ENCODE results near the gene KCNAB3.

KCNAB3 gene

DNA sequence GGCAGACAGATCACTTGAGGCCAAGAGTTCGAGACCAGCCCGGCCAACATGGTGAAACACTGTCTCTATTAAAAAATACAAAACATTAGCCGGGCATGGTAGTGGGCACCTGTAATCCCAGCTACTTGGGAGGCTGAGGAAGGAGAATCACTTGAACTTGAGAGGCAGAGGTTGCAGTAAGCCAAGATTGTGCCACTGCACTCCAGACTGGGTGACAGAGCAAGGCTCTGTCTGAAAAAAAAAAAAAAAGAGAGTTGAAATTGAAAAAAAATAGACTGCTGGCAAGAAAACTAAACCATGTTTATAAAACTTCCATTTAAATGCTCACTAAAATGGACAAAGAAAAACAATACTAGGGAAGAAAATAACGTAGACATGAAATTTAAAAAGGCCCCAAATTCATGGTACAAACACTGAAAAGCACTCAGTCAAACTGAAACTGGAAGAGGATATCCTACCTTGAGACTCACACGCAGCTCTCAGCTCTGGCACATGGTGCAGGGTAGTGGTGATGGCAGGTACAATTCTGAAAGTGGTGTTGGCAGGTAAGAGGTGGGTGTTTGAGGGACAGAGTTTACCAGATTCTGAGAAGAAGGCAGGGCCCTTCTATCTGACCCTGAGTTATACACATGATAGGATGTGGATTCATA lies 21.6 kb upstream of the KCNAB3 start:
- TF ChIP-seq POLR2A (IDR thresholded peaks at IDR 0.05; ENCODE audit: low read depth, low read length): no peak
- no peak for DNase-seq (ENCODE audit: insufficient read length, low spot score)
- no peak for FAIRE-seq

DNA sequence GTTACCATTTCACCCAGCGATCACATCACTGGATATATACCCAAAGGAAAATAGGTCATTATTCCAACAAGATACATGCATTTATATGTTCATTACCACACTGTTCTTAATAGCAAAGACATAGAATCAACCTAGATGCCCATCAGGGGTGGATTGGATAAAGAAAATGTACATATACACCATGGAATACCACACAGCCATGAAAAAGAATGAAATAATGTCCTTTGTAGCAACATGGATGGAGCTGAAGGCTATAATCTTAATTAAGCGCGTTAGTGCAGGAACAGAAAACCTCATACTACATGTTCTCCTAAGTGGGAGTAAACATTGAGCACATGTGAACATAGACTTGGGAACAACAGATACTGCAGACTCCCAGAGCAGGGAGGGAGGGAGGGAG lies 20.9 kb upstream of the KCNAB3 start:
- FAIRE-seq: no peak
- no peak for DNase-seq (ENCODE audit: insufficient read length, low spot score)
- TF ChIP-seq POLR2A (IDR thresholded peaks at IDR 0.05; ENCODE audit: low read depth, low read length): no peak

DNA sequence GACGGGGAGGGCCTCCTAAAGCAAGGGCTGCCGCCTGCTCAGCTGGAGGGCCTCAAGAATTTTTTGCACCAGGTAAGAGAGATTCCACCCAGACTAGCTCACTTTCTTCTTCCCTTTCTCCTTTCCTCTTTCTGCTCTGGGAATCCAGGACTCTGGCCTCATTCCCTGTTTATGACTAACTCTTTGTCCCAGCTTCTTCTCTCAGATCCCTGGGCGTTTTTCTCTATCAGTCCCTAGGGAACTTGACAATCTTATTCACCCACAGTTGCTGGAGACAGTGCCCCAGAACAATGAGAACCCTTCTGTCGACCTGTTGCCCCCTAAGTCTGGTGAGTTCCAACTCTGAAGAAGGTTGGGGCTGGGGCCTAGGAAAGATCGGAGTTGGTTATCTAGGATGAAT lies 18.0 kb upstream of the KCNAB3 start:
- no peak for FAIRE-seq
- no peak for TF ChIP-seq POLR2A (IDR thresholded peaks at IDR 0.05; ENCODE audit: low read depth, low read length)
- DNase-seq (ENCODE audit: insufficient read length, low spot score): no peak

DNA sequence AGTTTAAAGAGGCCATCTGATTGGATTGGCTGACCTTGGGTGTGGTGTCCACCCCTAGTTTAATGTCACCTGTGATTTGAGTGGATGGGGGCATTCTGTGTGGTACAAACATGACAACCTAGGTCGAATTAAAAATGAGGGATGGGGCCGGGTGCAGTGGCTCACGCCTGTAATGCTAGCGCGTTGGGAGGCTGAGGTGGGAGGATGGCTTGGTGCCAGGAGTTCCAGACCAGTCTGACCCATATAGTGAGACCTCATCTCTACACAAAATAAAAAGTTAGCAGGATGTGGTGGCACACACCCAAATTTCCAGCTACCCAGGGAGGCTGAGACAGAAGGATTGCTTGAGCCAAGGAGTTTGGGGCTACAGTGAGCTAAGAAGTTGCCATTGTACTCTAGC lies 16.8 kb upstream of the KCNAB3 start:
- DNase-seq (ENCODE audit: insufficient read length, low spot score): no peak

DNA sequence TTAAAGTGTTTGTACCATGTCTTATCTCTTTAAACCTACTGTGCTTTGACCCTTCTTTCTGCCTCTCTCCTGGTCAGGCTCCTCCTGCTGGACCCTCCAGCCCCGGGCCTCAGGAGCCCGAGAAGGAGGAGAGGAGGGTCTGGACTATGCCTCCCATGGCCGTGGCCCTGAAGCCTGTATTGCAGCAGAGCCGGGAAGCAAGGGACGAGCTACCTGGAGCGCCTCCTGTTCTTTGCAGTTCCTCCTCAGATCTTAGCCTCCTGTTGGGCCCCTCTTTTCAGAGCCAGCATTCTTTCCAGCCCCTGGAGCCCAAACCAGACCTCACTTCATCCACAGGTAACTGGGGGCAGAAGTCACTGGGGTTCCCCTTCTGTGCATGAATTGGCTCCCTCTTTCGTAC lies 16.0 kb upstream of the KCNAB3 start:
- TF ChIP-seq POLR2A (IDR thresholded peaks at IDR 0.05; ENCODE audit: low read depth, low read length): no peak
- FAIRE-seq (no peak), DNase-seq (ENCODE audit: insufficient read length, low spot score) (no peak)

More for the DNA sequence above, 16.8 kb upstream of the KCNAB3 start:
- no peak for TF ChIP-seq POLR2A (IDR thresholded peaks at IDR 0.05; ENCODE audit: low read depth, low read length)
- no peak for FAIRE-seq

DNA sequence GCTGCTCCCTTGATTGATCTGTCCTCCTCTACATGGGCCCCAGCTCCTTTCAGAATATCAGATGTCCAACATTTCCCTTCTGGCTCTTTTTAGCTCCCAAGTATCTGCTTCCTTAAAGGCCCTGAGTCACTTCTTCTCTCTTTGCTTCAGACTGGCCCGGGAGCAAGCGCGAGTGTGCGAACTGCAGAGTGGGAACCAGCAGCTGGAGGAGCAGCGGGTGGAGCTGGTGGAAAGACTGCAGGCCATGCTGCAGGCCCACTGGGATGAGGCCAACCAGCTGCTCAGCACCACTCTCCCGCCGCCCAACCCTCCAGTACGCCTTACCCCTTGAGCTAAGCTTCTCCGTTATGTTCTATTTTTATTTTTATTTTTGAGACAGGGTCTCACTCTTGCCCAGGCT lies 14.7 kb upstream of the KCNAB3 start:
- no peak for TF ChIP-seq POLR2A (IDR thresholded peaks at IDR 0.05; ENCODE audit: low read depth, low read length)
- FAIRE-seq (no peak), DNase-seq (ENCODE audit: insufficient read length, low spot score) (no peak)

DNA sequence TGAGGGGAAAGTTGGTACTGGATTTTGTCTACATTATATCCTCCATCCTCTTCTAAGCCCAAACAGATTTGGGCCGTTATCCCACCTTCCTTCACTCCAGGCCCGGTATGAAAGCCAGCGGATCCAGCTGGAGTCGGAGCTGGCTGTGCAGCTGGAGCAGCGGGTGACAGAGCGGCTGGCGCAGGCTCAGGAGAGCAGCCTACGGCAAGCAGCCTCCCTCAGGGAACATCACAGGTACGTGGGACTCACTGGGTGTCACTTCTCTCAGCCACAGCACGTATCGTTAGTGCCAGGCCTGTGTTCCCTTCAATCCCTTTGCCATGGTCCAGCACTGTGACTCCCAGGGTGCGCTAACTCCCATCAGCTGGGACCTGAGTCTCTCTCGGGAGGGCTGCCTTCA lies 13.6 kb upstream of the KCNAB3 start:
- TF ChIP-seq POLR2A (IDR thresholded peaks at IDR 0.05; ENCODE audit: low read depth, low read length): no peak
- FAIRE-seq (no peak), DNase-seq (ENCODE audit: insufficient read length, low spot score) (no peak)

DNA sequence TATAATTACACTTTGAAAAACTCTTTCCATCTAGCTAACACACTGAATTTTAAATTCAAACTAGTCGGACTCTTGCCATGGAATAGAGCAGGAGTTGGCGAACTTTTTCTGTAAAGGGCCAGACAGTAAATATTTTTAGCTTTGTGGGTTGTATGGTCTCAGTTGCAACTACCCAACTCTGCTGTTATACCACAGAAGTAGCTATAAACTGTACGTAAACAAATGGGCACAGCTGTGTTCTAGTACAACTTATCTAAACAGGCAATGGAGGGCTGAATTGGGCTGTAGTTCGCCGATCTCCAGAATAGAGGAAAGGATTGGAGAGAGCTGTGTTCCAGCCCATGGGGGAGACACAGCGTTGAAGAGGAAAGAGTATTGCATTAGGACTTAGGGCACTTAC lies 11.1 kb upstream of the KCNAB3 start:
- no peak for FAIRE-seq
- TF ChIP-seq POLR2A (IDR thresholded peaks at IDR 0.05; ENCODE audit: low read depth, low read length): no peak

DNA sequence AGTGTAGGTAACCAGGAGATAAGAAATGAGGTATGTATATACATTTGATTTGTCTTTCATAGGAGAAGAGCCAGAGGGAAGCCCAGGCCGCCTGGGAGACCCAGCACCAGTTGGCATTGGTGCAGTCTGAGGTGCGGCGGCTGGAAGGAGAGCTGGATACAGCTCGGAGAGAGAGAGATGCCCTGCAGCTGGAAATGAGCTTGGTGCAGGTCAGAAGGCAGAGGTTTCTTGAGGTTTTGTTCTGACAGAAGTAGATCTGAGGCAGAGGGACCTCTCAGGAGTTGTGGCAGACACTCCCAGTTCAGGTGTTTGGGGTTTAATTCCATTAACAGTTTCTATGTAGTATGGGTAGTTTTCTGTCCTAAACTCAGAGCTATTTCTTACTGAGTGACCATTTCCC lies 10.4 kb upstream of the KCNAB3 start:
- FAIRE-seq (no peak), DNase-seq (ENCODE audit: insufficient read length, low spot score) (no peak)
- TF ChIP-seq POLR2A (IDR thresholded peaks at IDR 0.05; ENCODE audit: low read depth, low read length): no peak

More for the DNA sequence above, 11.1 kb upstream of the KCNAB3 start:
- DNase-seq (ENCODE audit: insufficient read length, low spot score): no peak

DNA sequence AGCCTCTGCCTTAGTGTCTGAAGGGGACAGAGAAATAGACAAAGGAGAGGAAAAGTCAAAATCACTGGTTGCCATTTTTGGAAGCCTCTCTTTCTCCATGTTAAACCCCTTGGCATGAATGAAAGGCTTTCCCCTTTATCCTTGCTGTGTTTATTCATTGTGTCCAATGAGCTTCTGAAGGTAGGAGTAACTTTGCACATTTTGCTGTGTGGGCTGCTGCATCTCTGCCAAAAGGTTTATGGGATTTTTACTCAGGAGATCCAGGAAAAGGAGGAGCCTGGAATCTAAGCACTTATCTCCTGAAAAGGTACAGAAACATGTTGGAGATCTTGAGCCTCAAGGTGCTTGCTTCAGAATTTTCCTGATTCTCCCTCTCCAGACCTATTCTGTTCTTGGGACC lies 6.2 kb upstream of the KCNAB3 start:
- DNase-seq (ENCODE audit: insufficient read length, low spot score) (no peak), FAIRE-seq (no peak)
- no peak for TF ChIP-seq POLR2A (IDR thresholded peaks at IDR 0.05; ENCODE audit: low read depth, low read length)

DNA sequence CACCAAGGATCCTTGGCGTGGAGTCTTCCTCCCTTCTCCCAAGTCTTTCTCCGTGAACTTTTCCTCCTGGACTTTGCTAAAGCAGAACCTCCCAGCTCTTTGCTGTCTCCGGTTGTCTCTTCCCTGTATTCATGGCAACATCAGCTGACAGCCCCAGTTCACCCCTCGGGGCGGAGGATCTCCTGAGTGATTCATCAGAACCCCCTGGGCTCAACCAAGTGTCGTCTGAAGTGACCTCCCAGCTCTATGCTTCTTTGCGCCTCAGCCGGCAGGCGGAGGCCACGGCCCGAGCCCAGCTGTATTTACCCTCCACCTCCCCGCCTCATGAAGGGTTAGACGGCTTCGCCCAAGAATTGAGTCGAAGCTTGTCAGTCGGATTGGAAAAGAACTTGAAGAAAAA lies 3.3 kb upstream of the KCNAB3 start:
- no peak for TF ChIP-seq POLR2A (IDR thresholded peaks at IDR 0.05; ENCODE audit: low read depth, low read length)
- DNase-seq (ENCODE audit: insufficient read length, low spot score): peak; percentile 80
- FAIRE-seq: no peak

DNA sequence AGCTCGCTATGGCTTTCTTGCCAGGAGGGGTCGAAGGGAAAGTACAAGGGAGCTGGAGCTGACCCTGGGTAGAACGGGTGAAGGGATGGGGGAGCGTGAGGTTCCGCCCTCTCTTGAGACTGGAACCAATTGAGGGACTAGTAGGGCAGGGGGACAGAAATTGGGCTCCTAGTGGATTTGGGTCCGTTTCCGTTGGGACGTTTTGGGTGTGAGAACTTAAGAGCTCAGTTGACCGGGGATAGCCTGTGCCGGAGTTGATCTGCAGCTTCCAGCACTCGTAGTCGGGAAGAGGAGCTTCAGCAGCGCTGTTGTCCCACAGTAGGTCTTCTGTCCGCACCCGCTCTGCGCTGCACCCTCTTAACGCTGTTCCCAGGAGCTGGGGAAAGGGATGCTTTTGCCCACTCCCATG lies 2.8 kb upstream of the KCNAB3 start:
- FAIRE-seq (no peak), DNase-seq (ENCODE audit: insufficient read length, low spot score) (peak; percentile 49)
- TF ChIP-seq POLR2A (IDR thresholded peaks at IDR 0.05; ENCODE audit: low read depth, low read length): no peak

DNA sequence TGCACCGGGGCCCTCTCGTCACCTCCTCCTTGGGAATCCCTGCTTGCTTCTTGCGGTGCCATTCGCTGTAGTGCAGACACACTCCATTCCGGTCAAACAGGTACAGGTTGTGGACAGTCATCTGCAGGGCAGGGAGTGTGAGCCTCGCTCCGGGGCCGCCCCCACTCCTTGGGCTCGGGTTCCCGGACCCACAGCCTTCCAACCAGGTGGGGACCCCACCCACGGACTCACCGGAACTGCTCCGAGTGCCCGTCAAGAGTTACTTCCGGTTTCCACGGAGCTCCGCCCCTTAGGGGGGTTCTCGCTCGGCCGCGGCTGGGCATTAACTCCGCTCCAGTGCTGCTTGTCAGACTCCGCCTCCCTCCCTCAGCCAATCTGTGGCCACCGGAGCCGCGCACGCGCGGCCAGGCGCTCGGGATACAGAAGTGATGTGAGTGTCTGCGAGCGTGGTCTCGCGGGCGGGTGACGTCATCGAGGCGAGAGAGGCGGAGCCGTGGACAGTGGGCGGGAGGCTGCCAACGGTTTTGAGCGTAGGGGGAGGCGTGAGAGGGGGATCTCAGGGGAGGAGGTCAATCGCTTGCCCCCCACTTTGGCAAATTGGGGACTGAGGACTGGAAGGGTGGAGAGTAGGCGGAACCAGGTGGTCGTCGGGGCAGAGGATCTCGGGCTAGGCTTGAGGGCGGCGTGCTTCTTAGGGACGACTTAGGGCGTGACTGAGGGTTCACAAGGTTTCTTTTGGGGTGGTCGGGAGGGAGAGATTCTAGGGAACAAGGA lies 2.2 kb upstream of the KCNAB3 start, which contains the start of the genes CNTROB and TRAPPC1:
CNTROB (plus strand) TSS at position 498 of the 774 bp plus-strand sequence. CDS start 874 bp downstream, outside the sequence.
TRAPPC1 (minus strand) TSS at position 238 of the 774 bp plus-strand sequence; CDS start at position 121, 117 bp downstream.
- peak; percentile 67 for TF ChIP-seq POLR2A (IDR thresholded peaks at IDR 0.05; ENCODE audit: low read depth, low read length)
- DNase-seq (ENCODE audit: insufficient read length, low spot score) (peak; percentile 100), FAIRE-seq (peak; percentile 75)

DNA sequence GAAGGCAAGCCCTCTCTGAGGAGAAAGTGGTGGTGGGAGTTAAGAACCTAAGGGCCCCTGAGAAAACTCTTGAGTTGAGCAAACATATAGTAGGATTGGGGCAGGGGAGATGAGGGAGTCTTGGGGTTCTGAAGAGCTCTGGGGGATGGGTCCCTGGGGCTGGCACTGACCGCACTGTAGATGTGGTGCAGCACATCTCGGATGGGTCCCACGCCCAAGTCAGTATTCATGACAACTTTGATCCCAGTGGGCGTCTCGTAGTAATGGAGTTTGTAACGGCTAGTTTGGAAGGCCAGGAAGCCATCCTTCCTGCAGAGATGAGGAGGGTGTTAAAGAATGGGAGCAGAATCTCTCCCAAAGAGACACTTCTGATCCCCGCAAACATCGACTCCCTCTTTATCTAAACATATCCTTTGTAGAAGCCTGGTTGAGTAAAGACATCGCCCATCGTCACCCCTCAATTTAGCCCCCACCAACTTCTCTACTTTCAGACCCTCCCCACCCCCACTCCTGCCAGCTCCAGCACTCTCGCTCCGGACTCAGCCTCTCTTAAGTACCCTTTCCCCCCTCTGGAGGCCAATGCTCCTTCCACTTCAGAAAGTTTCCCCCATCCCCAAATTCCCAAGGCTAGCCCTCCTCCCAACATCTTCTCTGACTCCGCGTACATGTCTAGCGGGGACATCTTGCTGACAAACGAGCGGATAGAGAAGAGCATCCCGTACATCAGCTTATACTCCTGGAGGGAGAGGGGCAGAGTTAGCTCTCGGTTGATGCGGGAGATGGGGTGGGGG lies 1.4 kb upstream of the KCNAB3 start:
- TF ChIP-seq POLR2A (IDR thresholded peaks at IDR 0.05; ENCODE audit: low read depth, low read length): no peak
- FAIRE-seq: no peak
- no peak for DNase-seq (ENCODE audit: insufficient read length, low spot score)

All from H54 (cell line).